NOMO-1 (cell line): ENCODE measurements around the gene KRT3.

ENCODE experiments used
- DNase-seq, 2 experiments: peaks; one replicate each; lab custom pipeline; 2025; ENCODE audit not compliant: unreplicated experiment in 2 of 2; lab: John Stamatoyannopoulos, UW

The KRT3 gene

GRCh38 chr12:52828156-52828555, 32.2 kb upstream of the KRT3 start:
- DNase-seq: no peak

- DNase-seq: no peak
Observed at GRCh38 chr12:52827499-52828090, 31.7 kb upstream of the KRT3 start.

GRCh38 chr12:52826611-52827498, 30.9 kb upstream of the KRT3 start:
- no peak for DNase-seq

GRCh38 chr12:52825961-52826360, 30.0 kb upstream of the KRT3 start:
- no peak for DNase-seq

GRCh38 chr12:52824741-52825410, 29.0 kb upstream of the KRT3 start:
- DNase-seq: no peak

GRCh38 chr12:52823761-52824450, 28.0 kb upstream of the KRT3 start:
- no peak for DNase-seq

- no peak for DNase-seq
Observed at GRCh38 chr12:52822771-52823510, 27.0 kb upstream of the KRT3 start.

- DNase-seq: no peak
Observed at GRCh38 chr12:52821826-52822660, 26.1 kb upstream of the KRT3 start.

- no peak for DNase-seq
Observed at GRCh38 chr12:52821071-52821730, 25.3 kb upstream of the KRT3 start.

GRCh38 chr12:52820521-52820920, 24.6 kb upstream of the KRT3 start:
- no peak for DNase-seq

GRCh38 chr12:52819731-52820510, 24.0 kb upstream of the KRT3 start:
- no peak for DNase-seq

GRCh38 chr12:52818887-52819420, 23.0 kb upstream of the KRT3 start:
- no peak for DNase-seq

GRCh38 chr12:52818388-52818787, 22.5 kb upstream of the KRT3 start:
- DNase-seq: no peak

- DNase-seq: no peak
Observed at GRCh38 chr12:52817699-52818238, 21.9 kb upstream of the KRT3 start.

GRCh38 chr12:52817003-52817698, 21.2 kb upstream of the KRT3 start:
- no peak for DNase-seq

GRCh38 chr12:52815676-52816588, 20.0 kb upstream of the KRT3 start:
- DNase-seq: no peak
